Measurements from ENCODE around the gene SF3B3.
"Not testable (repeated sequence)": the region's sequence is repeated elsewhere in the genome, so short reads cannot be mapped to it uniquely, and the experiment has no call there.

Gene SF3B3

GRCh38 chr16:70510216-70510615, 13.4 kb upstream of the SF3B3 start:
- DNase-seq (ENCODE audit: low read depth): no peak
- no peak overlapping the region for H3K4me3 ChIP-seq (ENCODE audit: low read depth, low read length)
- no peak for TF ChIP-seq CTCF (IDR thresholded peaks at IDR 0.05; ENCODE audit: control insufficient read depth, extremely low read depth, insufficient read depth)

GRCh38 chr16:70511833-70512232, 11.8 kb upstream of the SF3B3 start:
- DNase-seq (ENCODE audit: low read depth): no peak
- H3K4me3 ChIP-seq (ENCODE audit: low read depth, low read length): no peak overlapping the region
- no peak for TF ChIP-seq CTCF (IDR thresholded peaks at IDR 0.05; ENCODE audit: control insufficient read depth, extremely low read depth, insufficient read depth)

- DNase-seq (ENCODE audit: low read depth): no peak
- no peak overlapping the region for H3K4me3 ChIP-seq (ENCODE audit: low read depth, low read length)
- TF ChIP-seq CTCF (IDR thresholded peaks at IDR 0.05; ENCODE audit: control insufficient read depth, extremely low read depth, insufficient read depth): no peak
These were observed 11.2 kb upstream of the SF3B3 start for GRCh38 chr16:70512456-70512855.

- TF ChIP-seq CTCF (IDR thresholded peaks at IDR 0.05; ENCODE audit: control insufficient read depth, extremely low read depth, insufficient read depth): no peak
- no peak for DNase-seq (ENCODE audit: low read depth)
- H3K4me3 ChIP-seq (ENCODE audit: low read depth, low read length): no peak overlapping the region
These were observed 2.9 kb upstream of the SF3B3 start for GRCh38 chr16:70520612-70521297.

- no peak for TF ChIP-seq CTCF (IDR thresholded peaks at IDR 0.05; ENCODE audit: control insufficient read depth, extremely low read depth, insufficient read depth)
- no peak for DNase-seq (ENCODE audit: low read depth)
These were observed 1.2 kb upstream of the SF3B3 start for GRCh38 chr16:70522216-70523075.

GRCh38 chr16:70523076-70523742, 407 bp upstream of the SF3B3 start, which contains the start of gene COG4:
Gene COG4 (minus strand): TSS chr16:70523554. CDS start chr16:70523543, 11 bp downstream.
- peak; percentile 26 for DNase-seq (ENCODE audit: low read depth)
- TF ChIP-seq CTCF (IDR thresholded peaks at IDR 0.05; ENCODE audit: control insufficient read depth, extremely low read depth, insufficient read depth): no peak
- peak within 1 kb of the TSS; percentile 85 for H3K4me3 ChIP-seq (ENCODE audit: low read depth, low read length)

More at GRCh38 chr16:70522216-70523075, 1.2 kb upstream of the SF3B3 start:
- peak overlapping the region; percentile 85 for H3K4me3 ChIP-seq (ENCODE audit: low read depth, low read length)

GRCh38 chr16:70524399-70524825, 796 bp downstream of the SF3B3 start:
- H3K4me3 ChIP-seq (ENCODE audit: low read depth, low read length): peak overlapping the region; percentile 85
- not testable (repeated sequence) for DNase-seq (ENCODE audit: low read depth)

All from LNCaP clone FGC (cell line).